ENCODE measurements around the gene NCF4.

Gene NCF4

DNA sequence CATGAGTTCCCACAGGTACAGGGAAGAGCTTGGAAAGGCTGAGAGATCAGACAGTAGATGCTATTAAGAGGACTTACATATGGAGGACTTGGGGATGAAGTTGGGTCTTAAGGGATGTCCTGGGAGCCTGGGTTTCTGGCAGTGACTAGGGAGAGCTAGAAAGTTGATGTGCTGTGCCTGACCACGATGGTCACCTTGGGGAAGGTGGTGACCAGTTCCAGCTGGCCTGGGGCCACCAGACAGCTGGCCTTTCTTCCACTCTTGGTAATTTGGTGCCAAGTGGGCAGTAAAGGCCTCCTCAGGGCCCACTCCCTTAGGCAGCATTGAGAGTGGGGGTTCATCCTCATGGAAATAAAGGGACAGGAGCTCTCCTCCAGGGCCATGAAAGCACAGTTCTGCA lies 38.7 kb downstream of the NCF4 start:
- DNase-seq, result no peak

DNA sequence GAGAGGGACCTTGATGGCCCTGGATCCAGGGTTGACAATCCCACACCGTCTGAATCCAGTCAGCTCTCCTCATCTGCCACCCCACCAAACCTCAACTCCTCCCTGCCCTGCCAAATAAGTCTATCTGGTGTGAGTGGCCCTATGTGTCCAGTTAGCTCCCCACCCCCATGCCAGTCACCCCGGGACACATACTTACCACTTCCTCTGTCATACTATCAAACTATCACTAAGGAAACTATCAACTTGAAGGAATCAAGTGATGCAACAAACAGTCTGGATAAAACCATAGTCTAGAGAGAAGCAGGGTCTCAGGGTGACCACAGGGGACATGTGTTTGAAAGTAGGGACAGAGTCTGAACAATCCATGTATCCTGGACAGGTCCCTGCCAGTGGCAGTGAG lies 39.4 kb downstream of the NCF4 start:
- no peak for DNase-seq

DNA sequence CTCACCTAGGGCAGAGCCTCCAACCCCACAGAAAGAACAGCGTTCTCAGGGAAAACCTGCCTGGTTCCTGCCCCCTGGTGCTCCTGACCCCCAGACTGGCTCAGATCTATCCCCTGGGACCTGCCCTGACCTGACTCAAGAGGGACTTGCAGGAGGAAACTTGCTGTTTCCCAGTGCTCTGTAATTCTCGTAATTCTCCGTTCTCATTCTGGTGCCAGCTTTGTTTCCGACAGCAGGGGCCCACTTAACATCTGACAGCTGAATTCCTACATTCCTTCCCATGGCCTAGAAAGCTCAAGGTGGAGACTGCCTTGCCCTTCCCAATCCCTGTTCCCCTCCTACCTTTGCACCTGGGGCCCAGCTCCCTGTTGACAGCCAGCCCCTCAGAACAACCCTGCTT lies 40.1 kb downstream of the NCF4 start:
- no peak for DNase-seq

DNA sequence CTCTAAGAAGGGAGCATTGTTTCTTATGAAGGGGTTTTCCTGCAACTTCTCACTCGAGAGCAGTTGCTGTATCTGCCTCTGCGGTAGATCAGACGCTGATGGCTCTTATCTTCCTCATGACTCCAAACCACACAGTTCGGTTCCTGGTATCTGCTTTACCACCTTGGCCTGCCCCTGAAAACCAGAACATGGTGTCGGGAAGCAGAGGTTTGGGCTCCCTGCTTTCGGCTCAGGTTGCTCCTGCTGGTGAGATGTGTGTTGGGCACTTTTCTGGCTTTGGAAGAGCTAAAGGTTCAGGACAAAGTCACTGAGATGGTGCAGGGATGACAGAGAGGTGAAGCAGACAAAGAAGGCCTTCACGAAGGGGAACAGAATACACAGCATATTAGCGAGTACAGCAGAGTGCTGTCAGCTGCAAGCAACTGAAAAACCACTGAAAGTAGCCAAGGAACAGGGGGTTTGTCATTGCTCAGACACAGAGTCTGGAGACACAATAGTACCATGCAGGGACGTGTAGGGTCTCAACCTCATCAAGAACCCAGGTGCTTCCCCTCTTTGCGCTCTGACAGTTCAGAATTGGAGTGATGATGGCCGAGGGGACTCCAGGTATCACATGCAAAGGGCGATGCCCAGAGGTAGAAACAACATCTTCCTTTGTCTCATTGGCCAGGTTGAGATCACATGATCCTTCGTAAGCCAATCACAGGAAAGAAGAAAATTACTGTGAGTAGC lies 40.8 kb downstream of the NCF4 start:
- DNase-seq, result no peak

DNA sequence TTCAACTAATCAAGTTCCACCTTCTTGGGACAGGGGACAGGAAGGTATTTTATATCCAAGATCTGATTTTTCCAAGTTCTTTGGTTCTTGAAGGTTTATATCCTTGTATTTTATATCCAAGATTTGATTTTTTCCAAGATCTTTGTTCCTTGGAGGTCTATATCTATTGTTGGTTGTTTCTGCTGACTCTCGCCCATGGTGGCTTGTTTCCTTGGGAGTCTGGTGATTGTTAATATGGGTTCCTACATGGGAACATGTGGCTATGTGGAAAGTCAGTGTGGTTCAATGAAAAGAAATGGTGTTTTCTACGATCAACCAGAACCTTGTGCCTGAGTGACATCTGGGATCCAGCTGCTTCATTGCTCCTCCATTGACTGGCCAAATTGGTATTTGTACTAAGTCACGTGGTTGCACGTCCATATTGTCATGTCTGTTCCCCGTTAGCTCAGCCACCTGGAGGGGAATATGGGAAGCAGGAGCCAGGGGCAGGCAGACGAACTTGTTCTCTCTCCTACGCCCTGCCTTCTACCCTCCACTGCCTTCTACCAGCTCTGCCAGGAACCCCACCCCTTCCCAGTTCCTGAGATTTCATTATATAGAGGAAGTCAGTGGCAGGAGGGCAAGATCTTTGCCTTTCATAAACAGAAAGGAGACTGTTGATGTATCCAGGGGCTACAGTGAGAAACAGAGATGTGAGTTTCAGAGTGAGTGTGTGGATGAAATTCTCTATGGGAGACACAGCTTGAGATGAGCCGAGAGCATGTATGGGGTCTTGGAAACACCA lies 41.5 kb downstream of the NCF4 start:
- no peak for DNase-seq

DNA sequence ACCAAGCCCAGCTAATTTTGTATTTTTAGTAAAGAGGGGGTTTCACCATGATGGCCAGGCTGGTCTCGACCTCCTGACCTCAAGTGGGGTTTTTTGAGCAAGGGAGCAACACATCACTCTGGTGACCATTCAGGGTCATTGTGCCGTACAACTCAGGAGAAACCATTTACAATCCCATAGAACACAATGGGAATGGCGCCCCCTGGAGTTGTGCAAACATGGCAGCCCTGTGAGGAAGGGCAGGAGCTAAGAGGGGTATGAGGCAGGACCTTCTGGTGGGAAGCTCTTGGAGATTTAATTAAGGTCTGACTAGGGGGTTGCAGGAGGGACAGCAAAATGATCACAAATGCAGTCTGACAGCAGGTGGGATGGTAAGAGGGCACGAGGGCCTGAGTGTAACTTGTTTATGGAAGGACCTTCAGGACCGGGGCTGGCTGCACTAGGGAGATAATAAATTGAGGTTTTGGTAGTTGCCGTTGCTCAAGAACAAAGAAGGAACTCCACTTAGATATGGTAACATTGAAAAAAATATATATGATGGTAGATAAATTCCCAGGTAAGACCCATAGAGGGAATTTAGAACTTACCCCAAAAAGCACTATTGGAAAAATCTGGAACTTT lies 43.6 kb downstream of the NCF4 start:
- no peak for DNase-seq

DNA sequence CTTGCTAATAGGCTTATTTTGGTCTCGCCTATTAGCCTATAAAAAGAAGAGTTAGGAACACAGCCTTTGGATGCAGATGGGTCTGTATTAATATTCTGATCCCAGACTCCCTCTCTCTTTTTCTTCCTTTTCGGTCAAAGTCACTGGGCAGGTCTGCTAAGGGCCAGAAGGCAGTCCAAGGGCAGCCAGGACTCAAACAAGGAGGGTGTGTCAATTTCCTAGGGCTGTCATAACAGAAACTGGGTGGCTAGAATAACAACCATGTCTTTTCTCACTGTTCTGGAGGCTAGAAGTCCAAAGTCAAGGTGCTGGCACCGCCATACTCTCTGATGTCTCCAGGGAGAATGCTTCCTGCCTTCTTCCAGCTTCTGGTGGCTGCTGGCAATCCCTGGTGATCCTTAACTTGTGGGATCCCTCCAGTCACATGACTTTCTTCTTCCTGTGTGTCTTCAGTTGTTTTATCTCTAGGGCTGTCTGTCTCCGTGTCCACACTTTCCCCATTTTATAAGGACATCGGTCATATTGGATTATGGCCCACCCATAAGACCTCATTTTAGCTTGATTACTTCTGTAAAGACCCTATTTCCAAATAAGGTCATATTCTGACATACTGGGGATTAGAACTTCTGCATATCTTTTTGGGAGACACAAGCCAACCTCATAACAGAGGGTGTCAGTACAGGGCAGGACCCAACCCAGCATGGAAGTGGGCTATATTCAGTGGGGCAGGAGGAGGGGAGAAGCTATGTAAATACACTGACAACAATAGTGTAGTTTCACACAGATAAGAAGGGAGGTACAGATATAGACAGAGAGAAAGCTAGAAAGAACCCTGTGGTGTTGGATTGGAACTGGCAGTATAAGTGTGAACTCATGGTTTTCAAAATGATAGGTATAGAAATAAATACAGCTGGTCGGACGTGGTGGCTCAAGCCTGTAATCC lies 46.7 kb downstream of the NCF4 start:
- no peak for DNase-seq

DNA sequence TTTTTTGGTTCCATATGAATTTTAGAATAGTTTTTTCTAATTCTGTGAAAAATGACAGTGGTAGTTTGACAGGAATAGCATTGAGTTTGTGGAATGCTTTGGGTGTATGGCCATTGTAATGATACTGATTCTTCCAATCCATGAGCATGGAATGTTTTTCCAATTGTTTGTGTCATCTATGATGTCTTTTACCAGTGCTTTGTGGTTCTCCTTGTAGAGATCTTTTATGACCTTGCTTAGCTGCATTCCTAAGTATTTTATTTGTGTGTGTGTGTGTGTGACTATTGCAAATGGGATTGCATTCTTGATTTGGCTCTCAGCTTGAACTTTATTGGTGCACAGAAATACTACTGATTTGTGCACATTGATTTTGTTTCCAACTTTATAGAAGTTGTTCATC lies 49.7 kb downstream of the NCF4 start:
- DNase-seq, result no peak

DNA sequence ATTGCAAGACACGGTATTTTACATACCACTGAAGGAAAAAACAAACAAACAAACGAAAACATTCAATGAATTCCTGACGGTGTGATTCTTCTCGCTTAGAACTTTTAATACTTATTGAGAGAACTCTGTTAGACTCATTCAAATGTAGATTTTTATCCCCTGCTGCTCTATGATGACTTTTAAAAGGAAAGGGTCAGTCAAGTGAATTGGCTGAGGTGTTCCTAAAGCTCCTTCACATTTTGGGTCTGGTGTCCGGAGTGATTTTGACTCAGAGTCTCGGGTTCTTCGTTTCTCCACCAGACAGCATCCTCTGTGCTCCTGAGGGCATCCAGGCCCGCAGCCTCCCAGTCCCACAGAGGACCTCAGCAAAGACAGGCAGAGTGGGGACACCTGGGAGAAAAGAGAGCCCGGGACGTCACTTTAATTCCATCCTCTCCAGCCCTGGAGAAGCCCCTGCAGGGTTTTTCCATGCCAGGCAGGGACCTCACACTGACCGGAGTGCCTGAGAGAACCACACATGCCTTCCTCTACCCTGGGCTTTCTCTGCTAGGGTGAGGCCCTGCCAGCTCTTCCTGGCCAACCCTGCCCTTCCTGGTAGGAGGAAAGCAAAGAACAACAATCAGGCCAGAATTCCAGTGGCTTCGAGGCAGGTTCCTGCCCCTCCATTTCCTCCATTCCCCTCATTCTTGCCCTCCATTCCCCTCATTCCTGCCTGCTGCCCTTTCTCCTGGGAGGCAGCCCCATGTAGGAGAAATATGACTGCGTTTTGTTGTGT lies 51.3 kb downstream of the NCF4 start:
- no peak for DNase-seq

DNA sequence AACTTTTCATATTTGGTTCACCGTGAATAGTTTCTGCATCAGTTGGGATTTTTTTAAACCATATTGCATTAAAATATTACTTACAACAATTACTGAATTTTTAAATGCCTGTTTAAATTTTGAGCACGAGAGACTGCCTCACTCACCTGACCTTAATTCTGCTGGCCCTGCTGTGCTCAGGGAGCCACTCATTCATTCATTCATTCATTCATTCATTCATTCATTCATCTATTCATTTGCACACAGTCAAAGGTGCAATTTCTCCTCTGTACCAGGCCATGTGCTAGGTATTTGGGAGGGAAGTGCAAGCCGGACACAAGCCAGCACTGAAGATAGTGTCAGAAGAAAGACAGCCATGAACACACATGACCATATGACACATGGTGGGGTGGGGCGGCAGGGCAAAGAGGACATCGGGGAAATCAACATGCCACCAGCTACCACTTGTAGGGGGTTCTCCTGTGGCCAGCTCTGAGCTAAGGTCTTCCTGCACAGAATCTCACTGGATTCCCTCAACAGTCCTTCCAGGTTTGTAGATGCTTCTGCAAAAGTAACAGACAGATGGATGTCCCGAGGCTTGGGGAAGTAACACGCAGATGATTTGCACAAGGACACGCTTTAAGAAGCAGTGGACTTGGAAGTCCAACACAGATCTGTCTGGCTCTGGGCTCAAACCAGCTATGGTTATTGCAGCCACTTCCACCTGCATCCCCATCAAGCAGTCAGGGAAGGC lies 52.1 kb downstream of the NCF4 start:
- DNase-seq, result no peak

DNA sequence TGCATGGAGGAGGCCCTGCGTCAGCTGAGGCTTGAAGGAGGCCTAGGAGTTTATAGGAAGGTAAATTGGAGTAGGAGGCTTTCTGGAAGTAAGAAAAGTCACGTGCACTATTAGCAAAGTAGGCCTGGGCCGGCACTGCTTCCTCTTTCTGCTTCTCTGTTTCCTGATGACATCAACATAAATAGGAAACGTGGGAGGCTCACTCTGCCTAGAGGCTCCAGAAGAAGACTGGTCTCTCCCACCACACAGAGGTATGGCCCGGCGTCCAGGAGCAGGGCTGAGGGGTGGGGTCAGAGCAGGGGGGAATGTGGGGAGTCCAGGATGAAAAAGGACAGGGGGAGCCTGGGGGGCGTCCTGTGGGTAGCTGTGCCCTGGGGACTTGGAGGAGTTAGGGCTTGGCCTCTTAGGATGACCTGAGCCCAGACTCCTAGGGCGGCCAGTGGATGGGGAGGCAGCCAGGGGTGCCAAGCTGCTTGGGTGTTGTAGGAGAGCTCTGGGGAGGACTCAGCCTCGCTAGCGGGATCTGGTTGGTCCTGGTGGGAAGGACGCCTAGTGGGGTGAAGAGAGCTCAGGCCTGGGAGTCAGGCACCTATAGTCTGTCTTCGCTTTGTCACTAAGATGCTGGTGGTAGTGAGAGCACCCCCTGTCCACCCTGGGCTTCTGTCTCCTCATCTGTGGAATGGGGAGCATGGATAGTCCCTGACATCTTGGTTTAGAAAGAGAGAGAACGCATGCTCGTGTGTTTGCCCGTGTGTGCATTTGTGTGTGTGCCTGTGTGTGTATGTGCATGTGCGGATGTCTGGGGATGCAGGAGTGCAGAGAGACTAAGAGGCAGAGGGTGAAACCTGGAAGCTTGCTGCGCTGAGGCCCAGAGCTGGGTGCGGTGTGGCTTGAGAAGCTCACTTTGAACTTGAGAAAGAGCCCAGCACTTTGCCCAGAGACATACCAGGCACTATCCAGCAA lies 52.9 kb downstream of the NCF4 start, which contains the start of gene CSF2RB:
Gene CSF2RB (plus strand): TSS at position 202 of the 963 bp plus-strand sequence. CDS start 8,580 bp downstream, outside the sequence.
- DNase-seq, result no peak

DNA sequence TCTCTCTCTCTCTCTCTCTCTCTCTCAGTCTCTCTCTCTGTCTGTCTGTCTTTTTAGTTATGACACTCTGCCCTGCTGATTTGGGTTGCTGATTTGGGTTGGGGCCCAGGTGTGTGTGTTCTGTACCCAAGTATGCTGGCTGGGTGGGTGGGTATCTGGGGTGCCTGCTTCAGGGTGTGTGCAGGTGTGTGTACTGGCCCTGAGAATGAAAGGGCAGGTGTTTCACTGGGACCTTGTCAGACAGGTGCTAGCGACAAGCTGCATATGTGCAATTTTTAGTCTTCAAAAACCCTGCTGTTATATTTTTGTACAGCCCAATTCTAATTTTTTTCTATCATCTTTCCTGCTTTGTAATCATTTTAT lies 53.6 kb downstream of the NCF4 start:
- no peak for DNase-seq

DNA sequence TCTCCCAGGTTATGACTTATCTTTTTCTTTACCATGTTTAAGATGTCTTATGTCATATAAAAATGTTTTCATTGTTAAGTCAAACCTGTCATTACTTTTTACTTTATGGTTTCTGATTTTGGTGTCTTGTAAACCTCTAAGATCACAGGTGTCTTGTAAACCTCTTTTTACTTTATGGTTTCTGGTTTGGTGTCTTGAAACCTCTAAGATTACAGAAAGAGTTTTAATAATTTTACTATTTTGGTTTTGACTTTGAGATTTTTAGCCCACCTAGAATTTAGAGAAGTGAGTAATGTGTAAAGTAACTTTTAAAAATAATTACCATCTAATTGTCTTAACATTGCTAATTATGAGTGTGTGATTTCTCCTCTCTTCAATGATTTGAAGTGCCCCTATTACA lies 55.2 kb downstream of the NCF4 start:
- DNase-seq, result no peak

DNA sequence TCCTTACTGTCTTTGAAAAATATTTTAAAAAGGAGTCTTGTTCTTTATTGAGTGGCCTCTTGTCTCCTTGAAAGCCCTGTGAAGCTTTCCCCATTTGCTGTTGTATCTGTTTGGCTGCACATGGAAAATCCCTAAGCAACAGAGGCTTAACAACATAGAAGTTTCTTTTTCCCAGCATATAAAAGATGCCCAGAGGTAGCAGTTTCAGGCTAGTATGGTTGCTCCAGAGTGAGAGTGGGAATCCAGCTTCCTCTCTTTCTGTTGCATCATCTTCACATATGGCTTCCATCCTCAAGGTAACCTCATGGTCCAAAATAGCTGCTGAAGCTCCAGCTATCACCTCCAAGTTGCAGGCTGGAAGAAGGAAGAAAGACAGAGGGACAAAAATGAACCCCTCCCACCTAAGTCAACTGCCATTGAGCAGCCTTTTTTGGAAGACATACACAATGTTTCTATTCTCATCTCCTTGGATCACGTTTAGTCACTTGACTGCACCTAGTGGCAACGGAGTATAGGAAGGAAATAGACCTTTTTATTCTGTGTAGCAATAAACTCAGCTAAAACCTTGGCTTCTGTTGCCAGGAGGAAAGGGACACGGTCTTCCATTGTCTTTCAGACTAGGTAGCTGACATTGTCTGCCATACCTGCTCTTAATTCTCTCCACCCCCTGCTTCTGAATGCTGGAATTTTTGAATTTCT lies 57.9 kb downstream of the NCF4 start:
- no peak for DNase-seq

DNA sequence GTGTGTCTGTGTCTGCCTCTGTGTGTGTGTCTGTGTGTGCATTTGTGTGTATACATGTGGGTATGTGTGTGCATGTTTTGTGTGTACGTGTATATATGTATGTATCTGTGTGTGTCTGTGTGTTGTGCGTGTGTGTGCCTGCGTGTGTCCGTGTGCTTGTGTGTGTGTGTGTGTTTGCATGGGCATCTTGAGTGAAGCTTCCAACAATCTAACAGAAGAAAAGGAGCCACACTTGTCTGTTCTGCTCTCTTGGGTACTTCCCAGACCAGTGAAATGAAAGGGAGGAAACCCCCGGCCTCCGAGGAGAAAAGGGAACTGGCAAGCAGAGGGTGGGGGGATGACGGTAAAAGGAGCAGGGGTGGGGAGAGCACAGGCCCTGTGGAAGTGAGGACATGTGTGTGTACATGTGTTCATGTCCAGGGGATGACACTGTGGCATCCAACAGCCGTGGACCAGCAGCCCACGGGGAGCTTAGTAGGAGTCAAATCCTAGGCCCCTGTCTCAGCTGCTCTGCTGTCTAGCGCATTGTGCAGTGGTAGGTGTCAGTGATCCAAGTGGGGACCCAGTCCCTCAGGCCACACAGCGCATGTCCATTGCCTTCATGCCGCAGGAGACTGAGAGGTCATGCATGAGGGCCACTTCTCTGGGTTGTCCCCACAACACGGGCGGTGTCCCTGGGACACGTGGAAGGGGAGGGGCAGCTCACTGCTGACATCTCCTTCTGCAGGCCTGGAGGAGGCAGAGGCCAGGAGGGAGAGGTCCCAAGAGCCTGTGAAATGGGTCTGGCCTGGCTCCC lies 60.7 kb downstream of the NCF4 start:
- DNase-seq, result no peak

DNA sequence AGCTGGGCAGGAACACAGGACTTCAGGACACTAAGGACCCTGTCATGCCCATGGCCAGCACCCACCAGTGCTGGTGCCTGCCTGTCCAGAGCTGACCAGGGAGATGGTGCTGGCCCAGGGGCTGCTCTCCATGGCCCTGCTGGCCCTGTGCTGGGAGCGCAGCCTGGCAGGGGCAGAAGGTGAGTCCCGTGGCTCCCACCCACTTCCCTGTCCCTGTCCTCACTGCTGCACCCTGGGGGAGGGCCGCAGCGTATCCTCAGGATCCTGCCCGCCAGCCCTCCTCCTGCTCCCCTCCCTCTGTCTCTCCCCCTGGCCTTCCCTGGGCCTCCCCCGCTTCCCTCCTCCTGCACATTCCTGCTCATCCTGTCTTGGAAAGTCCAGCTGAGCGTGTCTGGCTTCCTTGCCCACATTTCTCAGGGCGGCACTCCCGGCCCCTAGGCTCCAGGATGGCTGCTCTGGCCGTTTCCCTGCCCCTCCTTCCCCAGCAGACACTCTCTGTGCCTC lies 61.4 kb downstream of the NCF4 start:
- DNase-seq, result no peak

DNA sequence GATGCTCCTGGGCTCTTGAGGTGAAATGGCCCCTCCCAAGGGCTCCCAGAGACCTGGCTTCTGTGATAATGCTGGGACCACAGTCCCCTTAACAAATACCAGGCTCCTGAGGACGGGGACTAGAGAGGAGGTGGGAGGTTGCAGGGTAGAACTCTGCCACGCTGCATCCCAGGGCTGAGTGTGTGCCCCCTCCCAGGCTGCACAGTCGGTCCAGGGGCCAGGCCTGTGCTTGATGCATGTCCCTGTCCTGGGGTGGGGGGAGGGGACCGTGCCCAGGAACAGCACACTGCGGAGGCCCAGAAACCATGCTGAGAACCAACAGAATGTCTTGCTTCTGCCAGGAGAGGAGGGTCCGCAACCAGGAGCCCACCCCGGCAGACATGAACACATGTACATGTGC lies 61.9 kb downstream of the NCF4 start:
- DNase-seq, result no peak

DNA sequence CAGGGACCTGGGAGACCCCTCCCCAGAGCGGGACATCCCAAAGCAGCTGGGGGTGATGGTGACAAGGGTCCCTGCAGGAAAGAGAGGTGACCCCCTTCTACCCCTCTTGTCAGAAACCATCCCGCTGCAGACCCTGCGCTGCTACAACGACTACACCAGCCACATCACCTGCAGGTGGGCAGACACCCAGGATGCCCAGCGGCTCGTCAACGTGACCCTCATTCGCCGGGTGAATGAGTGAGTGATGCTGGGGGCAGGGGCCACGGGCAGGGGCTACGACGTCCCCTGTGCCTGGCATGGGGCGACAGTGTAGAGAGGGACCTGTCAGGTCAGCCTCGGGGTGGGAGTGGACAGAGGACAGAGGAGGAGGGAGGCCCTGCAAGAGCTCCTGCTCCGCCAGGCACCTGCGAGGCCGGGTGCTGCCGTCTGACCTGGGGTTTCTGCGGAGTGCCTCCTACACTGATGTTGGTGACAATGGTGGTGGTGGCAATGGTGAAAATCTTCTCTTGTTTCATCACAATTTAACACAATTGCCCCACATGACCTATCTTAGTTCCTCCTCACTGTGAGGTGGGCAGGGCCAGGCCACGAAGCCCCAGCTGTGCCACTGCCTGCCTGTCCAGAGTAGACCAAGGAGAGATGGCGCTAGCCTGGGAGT lies 62.5 kb downstream of the NCF4 start:
- DNase-seq, result no peak

Data from activated CD8-positive, alpha-beta memory T cell treated with anti-CD3 and anti-CD28 coated beads, Interleukin-2, amount 50 U/mL, for 4 hours (primary cell).